Measurements from ENCODE around the gene B3GALT5.
A peak's percentile ranks its signal among the peaks of the same experiment; 100 is the strongest.

Gene B3GALT5

DNA sequence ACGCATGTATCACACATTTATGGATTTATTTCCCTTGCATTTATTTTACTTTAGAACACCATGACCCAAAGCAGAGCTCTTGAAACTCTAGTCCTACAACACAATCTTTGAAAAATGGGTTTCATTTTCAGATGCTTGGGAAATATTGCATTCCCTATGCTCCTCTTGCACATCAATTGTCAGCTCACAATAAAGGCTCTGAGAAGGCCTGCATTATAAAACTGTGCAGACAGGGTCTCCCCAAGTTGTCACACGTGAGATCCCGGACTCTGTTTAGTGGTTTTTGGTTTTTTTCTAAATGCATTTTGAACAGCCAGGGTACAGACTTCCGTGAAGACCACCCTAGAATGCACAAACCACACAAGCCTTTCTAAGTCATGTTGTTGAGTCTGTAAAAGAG lies 9.9 kb upstream of the B3GALT5 start:
- DNase-seq = no peak

DNA sequence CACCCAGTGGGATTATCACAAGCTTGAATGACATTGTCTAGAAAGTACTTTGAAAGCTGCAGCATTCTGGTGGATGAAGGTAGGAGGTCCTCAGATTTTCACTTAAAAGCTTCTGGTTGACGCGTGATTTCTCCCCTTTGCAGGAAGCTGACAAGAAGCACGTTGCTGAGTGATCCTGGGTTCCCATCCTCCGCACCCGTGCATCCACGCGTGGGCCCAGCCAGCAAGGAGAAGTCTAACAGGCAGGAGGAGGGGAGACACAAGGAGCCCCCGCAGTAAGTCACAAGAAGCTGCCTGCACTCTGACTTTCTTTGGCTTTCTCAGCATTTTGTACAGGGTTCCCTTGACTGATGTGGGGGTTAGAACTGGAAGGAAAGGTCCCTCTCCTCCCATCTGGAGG lies 7.8 kb upstream of the B3GALT5 start:
- peak in 2 of 51 donors; percentile 7 to 35 for DNase-seq

DNA sequence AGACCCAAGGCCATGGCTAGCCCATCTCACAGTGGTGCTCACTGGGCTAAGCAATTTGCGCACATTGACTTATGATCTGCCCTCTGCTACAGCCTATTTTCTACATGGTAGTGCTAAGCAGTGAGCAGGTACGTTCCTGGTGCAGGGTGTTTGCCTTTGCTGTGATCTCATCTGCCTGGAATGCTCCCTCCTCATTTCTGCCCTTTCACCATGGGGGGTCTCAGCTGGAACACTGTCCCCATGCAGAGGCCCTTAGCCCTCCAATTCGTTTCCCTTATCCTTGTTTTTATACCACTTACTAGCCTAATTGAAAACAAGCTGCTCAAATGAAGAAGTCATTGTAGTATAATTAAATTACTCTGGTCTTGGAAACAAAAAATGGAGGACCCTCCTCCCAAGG lies 2.0 kb upstream of the B3GALT5 start:
- DNase-seq = no peak

DNA sequence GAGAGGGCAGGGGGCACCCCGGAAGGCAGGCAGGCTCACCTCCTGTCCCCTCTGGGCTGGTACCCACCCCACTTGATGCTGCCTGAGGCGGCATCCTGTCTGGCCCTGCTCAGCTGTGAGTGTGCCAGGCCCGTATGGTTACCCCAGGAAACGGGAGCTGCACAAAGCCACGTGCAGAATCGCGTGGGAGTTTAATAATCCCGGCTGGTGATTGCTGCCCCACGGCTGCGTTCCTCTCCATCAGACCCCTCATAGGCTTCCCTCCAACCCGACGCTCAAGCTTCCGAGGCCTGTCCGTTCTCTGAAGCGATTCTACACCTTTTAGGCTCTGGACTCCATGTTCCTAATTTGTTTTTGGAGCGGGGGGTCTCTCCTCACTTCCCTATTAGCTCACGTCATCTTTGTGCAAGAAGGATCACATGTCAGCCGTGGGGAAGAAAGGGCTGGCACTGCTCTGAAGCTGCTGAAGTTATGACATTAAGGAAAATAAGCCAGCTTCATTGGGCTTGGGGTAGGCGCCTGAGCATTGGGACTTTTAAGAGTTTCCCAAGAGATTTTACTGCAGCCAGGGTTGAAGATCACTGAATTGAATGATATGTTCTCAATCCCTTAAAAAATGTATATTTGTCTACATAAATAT lies 1.1 kb upstream of the B3GALT5 start:
- DNase-seq = peak in 3 of 51 donors; percentile 15 to 35 (median 24)

DNA sequence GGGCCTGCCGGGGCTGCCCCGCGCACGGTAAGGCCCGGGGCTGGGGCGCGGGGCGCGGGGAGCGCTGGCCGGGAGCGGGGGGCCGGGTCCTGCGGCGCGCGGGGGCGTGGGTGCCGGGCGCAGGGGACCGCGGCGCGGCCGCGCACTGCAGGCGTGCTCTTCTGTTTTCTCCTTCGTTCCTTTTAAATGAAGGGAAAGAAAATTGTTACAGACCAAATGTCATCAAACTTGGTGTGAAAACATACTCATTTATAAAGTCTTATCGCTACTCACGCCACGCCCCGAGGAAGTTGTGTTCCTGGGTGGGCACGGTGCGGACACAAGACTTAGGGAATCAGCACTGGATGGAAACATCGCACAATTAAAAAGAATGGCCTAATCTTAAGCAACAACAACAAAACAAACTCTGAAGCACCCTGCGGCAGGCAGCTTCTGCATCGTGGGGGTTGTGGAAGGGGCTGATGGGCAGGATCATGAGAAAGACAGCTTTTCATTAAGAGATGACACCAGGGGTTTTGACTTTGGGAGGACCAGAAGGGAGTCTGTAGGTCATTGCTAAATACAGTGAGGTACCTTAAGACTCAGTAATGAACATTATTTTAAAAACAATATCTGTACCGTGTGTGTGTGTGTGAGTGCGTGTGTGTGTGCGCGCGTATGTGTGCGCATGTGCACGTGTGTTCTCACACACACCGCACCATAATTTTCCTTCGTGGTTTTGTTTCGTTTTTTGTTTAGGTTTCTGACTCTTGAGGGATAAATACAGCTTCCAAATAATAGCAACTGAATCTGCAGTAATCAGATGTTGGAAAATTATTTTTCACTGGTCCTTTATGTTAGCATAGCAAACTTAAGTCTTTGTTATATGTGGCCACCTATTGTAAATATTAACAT lies 548 bp downstream of the B3GALT5 start:
- peak in 1 of 51 donors; percentile 69 for DNase-seq

DNA sequence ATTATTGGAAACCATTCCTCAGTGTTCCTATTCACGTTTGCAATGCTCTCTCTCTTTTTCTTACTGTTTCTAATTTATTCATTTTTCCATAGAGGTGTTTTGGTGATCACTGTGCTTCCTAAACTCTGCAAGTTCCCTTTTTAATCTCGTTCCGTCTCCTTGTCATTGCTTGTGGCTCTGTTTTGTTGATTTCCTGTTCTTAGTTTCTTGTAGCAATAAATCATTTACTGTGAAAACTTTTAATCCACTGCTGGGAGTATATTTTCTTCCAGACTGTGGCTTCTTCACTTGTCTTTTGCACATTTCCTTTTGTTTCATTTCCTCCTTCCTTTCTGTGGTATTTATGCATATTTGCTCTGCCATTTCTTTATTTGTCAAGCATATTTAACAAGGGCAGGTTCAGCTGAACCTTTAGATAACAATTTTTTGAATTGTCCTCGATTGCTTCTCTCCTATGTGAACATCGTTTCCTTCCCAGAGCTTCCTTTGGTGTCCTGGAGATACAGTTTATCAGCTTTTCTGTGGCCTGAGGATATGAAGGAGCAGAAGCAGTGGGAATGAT lies 3.6 kb downstream of the B3GALT5 start:
- DNase-seq = no peak

DNA sequence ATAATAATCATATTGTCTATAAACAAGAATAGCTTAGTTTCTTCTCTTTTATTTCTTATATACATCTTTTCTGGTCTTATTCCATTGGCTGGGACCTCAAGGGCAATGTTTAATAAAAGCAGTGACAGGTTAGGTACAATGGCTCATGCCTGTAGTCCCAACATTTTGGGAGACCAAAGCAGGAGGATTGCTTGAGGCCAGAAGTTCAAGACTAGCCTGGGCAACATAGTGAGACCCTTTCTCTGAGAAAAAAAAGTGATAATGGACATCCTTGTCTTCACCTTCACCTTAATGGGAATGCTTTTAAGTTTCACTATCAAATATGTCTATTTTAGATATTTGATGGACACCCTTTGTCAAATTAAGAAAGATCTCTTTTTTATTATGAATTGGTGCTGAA lies 8.1 kb downstream of the B3GALT5 start:
- DNase-seq = no peak

DNA sequence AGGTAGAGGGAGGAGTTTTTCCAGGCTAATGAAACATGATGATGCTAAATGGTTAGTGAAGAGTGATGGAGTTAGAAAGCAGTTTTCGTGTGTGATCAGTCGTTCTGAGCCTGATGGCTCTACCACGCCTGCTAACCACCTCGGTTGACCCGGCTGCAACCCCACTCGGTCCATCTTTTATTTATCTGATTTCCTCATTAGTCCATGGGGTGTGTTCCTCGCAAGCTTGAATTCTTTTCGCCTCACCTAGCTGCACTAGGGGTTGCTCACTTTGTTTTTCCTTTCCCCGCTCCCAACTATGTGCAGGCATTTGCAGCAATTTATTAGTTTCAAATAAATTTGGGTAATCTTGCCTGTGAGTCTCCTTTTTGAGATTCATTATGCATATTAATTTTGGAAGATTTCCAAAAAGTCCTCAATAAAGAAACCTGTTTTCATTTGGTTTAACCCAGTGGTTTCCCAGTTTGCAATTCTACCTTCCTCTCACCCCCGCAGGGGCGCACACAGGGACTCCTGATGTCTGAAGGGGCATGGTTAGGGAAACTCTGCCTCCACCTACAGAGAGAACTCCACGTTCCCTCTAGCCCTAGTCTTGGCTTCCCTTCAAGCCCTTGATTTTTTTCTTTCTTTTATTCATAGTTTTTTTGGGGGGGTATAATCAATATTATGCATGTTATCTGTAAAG lies 12.6 kb downstream of the B3GALT5 start:
- DNase-seq = no peak

DNA sequence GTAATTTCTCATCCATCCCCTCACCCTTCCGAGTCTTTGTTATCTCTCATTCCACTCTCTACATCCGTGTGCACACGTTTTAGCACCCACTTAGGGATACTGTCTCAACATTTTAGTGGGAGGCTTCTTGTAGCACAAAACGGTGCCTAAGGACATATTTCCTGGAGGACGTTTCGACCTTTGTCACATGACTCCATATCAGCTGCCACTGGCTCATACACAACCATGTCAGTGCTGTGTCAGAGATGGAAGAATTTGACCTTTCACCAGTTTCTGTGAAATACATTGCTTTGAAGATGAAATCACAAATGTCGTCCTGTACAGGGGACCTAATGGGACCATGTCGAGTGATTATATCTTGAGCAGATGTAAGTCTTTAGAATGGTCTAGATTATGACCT lies 15.6 kb downstream of the B3GALT5 start:
- DNase-seq = no peak

DNA sequence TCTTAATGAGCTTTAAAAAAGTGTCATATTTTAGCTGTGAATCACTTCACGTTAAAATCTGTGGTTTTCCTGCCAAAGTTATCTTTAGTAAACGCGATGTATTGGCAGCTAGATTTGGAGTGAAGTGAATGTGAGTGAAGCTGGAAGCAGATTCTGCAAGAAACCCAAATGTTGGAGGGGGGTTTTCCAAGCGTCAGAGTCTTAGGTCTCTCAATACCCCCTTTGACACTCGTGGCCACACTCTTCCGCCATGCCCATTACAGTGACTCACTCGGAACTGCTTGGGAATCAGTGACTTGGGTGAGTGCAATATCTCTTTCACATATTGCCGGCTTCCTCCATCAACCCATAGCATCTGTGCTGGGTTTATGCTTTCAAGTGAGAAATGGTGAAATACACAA lies 17.5 kb downstream of the B3GALT5 start:
- no peak for DNase-seq

DNA sequence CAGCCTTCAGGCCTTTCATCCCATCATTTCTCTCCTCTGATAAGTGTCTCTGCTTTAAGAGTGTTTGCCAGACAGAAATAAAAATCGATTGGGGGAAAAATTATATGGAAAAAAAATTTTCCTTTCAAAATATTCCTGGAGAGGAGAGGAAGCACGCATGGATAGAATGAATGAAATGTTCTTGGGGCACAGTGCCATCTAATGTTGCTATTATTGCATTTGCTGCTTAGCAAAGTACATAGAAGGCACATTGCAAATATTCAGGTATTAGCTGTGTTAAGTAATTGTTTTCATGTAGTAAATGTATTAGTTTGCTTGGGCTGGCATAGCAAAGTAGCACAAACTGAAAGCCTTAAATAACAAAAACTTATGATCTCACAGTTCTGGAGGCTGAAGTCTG lies 18.1 kb downstream of the B3GALT5 start:
- no peak for DNase-seq

DNA sequence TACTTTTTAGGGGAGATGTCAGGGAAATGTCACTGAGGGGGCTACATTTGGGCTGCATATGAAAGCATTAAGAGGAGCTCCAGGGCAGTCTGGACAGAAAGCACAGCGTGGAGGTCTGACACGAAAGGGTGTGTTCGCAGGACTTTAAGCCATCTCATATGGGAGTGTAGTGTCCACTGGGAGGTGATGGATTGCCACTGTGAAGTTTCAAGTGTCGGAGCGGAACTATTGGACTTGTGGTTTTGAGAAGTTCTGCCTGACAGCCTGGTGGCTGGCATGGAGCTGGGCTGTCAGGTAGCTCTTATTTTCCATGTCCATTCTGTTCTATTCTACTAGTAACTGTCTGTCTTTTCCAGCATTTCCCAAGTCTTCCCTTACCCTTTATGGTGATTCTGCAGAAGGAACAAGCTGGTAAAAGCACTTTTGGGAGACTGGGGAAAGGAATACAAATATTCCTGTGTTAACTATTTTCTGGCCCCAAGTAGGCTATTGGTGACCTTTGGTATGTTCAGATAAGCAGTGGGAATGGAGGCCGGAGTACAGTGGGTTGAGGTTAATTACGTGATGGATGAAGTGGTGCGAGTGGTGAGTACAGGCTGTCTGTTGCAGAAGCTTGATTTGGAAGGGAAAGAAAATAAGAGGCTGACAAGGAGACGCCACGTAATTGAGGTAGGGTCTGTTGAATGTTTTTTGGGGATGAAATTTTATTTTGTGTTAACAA lies 19.3 kb downstream of the B3GALT5 start:
- DNase-seq = no peak

DNA sequence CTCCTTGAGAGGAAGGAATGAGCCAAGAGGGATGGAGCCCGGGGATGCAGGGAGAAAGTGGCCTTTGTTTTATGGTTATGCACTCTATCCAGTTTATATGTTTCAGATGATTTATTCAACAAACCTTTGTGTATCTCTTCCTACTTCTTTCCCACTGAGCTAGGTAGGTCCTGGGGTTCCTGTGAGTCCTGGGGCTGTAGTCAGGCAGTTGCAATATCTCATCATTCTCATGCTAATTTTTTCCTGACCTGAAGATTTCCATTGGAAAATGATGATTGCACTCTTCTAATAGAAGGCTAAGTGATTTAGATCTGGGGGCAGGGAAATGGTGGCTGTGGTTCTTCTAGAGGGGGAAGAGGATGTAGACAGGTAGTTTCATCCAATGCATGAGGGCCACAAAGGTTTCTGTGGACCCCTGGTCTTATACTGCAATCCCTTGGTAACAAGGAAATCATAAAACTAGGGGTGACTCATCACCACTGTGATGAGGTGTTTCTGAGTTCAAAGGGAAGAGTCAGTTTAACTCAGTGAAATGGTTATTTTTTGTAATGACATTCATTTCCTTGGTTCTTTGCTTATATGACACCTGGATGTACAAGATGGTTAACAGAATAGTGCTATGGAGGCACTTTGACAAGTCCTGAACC lies 20.2 kb downstream of the B3GALT5 start:
- no peak for DNase-seq

DNA sequence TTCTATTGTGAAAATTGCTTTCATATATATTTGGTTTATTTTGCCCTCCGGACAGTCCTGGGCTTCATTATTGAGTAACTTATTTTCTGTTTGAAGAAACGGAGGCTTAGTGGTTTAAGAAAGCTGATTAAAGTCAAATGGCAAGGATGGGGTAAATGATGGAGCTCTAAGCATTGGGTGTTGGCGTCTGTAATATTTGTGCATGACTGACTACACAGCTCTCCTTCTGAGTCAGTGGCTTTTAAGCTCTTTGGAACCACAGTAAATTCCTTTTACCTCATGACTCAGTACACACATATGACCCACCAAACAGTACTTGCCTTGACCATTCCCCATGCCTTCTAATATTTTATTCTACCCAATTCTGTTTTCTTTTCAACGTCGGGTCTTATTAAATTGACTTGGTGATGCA lies 21.0 kb downstream of the B3GALT5 start:
- no peak for DNase-seq

DNA sequence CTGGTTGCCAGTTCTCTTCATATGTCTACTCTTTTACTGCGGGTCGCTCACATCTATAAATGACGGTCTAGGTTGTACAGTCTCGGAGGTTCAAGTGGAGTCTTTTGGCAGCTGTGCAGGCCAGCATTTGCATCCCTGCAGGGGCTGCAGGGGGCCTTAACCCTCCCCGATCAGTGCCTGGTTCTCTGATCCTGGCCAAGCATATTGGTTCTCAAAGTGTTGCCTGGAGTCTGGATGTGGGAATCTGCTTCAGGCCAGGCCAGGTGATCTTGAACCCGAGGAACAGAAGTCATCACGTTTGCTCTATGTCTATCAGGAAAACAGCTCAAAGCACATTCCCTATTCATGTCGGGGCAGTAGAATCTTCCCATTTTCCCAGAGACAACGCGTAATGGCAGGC lies 21.8 kb downstream of the B3GALT5 start:
- DNase-seq = no peak

DNA sequence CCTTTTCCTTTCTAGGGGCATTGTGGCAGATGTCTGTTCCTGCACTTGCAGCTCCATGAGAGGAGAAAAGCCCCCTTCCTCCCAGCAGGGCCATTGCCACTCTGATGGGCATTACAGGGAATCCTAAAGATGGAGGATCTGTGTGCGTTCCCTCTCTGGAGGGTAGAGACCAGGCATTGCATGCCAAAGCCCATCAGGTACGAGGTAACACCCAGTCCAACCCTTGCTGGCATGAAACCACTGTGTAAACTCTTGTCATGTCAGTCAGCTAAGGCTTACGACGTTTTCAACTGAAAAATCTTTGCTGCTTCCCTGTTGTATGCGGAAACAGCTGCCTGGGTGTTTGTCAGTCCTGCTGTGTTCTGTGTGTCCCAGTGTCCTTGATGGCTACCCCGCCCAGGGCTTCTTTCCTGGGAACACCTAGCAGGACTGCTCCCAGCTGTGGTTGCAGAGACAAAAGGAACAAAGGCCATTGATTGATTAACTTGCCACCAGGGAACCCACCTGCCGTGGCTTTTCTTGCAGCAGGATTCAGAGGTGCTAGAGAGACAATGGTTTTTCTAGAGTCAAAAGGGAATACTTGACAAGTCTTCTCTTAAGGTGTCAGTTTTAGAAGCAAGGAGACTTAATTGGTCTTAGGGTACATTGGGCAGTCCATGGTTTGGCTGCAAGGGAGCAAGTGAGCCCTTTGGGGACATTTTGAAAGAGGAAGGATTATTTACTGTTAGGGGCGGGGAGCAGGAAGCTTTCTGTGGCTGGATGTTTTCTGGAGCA lies 24.6 kb downstream of the B3GALT5 start:
- DNase-seq = no peak

DNA sequence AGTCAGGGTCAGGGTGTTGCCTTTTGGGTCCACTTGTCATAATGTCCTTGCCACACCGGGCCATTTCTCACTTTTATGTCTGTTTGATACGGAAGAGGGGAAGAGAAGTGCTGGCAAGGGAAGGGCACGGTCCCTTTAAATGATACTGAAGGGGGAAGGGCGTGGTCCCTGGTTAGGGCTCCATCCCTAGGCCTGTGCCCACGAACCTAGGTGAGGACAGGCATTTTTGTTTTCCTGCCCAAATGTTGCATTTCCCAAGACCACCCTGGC lies 25.2 kb downstream of the B3GALT5 start:
- DNase-seq = no peak

DNA sequence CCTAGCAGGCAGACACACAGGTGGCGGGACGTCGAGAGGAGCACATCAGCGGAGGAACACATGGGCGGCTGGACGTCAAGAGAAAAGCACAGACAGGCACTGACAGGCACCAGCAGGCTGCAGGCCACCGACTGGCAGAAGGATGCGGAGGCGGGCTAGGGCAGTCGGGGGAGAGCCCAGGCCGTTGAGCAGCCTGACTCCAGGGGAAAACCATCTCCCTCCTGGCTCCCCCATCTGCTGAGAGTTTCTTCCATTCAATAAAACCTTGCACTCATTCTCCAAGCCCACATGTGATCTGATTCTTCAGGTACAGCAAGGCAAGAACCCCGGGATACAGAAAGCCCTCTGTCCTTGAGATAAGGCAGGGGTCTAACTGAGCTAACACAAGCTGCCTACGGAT lies 25.5 kb downstream of the B3GALT5 start:
- no peak for DNase-seq

DNA sequence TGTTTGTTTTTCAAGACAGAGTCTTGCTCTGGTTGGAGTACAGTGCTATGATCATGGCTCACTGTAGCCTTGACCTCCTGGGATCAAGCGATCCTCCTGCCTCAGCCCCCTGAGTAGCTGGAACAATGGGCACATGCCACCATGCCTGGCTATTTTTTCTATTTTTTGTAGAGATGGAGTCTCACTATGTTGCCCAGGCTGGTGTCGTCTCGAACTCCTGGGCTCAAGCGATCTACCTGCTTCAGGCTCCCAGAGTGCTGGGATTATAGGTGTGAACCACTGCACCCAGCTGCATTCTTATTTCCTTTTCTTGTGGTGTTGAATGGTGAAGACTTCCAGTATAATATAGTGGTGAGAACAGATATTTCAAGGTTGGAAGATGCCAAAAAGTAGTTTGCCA lies 28.0 kb downstream of the B3GALT5 start:
- no peak for DNase-seq

DNA sequence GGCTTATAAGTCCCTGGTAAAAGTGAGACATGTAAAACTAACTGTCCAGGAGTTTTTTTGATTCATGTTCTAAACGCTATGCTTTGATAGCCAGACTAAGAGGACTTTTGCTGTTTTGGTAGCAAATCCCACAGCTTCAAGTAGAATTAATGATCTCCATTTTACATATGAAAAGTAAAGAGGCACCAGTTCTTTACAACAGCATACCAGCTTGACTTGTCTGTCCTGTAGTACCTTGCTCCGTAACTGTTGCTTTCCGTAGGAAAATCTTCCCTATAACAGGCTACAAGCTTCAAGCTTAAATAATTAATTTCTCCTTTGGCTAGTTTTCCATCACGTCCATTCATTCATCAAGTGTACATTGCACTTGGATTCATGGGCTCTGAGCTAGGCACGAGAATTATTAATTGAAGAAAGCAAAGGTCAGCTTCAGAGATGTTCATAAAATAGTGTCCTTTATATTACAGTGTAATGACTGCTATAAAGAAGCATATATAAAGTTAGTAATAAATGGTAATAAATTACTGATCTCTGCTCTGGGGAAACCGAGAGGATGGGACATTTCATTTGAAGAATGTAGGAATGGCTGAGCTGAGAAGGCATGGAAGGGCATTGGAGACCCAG lies 29.2 kb downstream of the B3GALT5 start:
- no peak for DNase-seq

Data from hypothalamus (tissue), 51 donors.